Subcutaneous adipose tissue (tissue), 4 donors: ENCODE data around the gene PPM1D. TPM values are rescaled to one million over a fixed set of nuclear protein-coding genes. Genes with fewer than 3 reads are reported as not detected.

Experiments
- CTCF ChIP-seq: fragments of 450-650 bp; IDR thresholded peaks from one replicate; pipeline ENCODE4 v1.5.1; 2016; ENCODE audit warnings: low read depth, mild to moderate bottlenecking, control low read depth, antibody characterized with exemption, moderate library complexity
- total RNA-seq, 4 donors: library from RNA; depleted of rRNA; stranded (reverse); fragments of >200 nt; gene quantifications; one replicate each; pipeline ENCODE4 v1.1.0, GENCODE V29; 2016

Gene PPM1D
- total RNA-seq = 10 to 100 TPM; 12.2 to 16.1 (median 15.4) TPM

DNA sequence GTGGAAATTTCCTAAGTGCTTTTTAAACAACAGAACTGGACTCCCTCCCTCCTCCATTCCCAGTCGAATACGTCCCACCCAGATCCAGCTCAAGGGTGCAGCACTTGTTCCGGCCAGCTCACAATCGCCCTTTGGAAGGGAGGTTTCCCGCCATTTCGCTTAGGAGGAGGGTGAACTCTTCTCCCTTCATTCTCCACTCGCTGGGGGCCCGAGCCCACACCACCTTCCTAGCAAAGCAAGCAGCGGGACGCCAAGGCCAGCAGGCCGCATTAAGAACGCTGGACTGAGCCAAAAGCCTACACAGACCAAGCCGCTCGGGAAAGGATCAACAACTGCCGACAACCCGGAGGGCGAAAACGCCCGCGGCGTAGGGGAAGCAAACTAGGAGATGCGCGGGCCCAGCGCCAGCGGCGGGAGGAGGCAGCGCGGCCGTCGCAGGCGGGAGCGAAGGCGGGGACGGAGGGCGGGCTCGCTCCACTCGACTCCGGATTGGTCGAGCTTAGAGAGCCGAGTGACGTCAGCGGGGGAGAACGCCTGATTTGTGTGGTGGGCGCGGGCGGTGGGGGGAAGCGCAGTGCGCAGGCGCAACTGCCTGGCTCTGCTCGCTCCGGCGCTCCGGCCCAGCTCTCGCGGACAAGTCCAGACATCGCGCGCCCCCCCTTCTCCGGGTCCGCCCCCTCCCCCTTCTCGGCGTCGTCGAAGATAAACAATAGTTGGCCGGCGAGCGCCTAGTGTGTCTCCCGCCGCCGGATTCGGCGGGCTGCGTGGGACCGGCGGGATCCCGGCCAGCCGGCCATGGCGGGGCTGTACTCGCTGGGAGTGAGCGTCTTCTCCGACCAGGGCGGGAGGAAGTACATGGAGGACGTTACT, at the start of gene PPM1D:
Gene PPM1D (plus strand): TSS at position 574 of the 870 bp plus-strand sequence. CDS start 222 bp downstream, at position 796.
- no peak for TF ChIP-seq CTCF

GRCh38 chr17:60554377-60554788, 45.6 kb upstream of the PPM1D start:
- TF ChIP-seq CTCF = no peak

DNA sequence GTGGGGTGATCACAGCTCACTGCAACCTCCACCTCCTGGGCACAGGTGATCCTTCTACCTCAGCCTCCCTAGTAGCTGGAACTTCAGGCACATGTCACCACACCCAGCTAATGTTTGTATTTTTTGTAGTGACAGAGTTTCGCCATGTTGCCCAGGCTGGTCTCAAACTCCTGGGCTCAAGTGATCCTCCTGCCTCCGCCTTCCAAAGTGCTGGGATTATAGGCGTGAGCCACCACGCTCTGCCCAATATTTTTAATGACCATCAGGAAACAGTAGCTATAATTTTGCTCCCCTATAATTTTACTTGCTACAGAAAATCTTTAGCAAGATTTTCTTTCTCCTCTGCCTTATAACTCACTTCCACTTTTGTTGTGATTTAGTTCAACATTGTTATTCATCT, 44.2 kb upstream of the PPM1D start:
- no peak for TF ChIP-seq CTCF

DNA sequence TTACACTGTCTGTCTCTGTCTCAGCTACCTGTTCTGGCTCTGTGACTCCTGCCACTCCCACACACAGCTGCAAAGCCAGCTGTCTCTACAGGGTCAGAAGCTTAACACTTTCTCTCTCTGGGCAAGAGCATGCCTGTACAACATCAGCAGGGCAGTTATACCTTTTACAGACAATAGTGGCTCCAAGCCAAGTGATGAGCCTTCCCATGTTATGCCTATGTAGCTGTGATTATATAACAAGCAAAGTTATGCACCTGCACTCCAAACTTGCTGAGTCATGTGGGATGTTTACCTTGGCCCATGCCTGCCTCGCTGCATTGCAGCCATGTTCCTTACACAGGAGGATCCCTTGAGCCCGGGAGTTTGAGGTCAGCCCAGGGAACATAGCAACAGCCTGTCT, 42.2 kb upstream of the PPM1D start:
- no peak for TF ChIP-seq CTCF

GRCh38 chr17:60559659-60559994, 40.4 kb upstream of the PPM1D start:
- no peak for TF ChIP-seq CTCF

- no peak for TF ChIP-seq CTCF
Measured at GRCh38 chr17:60559995-60560859, 39.8 kb upstream of the PPM1D start.

DNA sequence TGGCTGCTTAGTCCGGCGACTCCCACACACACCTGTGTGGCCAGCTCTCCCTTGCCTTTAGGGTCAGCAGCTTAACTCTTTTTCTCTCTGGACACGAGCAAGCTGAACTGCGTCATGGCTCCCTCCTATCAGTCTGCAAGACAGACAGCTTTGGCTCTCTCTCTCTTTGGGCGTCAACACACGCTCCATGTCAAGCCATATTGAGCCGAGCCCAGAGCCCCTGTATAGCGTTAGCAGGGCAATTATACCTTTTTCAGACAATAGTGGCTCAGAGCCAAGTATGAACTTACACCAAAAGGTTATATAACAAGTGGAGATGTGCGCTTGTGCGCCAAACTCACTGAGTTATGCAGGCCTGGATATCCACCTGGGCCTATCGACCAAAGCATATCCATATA, 39.1 kb upstream of the PPM1D start:
- TF ChIP-seq CTCF = no peak
